UCSD-AML1 (cell line): ENCODE results near the gene CLTB.
"Not testable (repeated sequence)": the region's sequence is repeated elsewhere in the genome, so short reads cannot be mapped to it uniquely, and the experiment has no call there.

Source experiments
- DNase-seq: peaks from one replicate; lab custom pipeline; 2025; ENCODE audit not compliant: unreplicated experiment; lab: John Stamatoyannopoulos, UW

CLTB gene, protein sequence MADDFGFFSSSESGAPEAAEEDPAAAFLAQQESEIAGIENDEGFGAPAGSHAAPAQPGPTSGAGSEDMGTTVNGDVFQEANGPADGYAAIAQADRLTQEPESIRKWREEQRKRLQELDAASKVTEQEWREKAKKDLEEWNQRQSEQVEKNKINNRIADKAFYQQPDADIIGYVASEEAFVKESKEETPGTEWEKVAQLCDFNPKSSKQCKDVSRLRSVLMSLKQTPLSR

GRCh38 chr5:176415952-176416924 is at the start of gene CLTB:
CLTB (minus strand) TSS chr5:176416539; CDS start chr5:176416363, 176 bp downstream.
- DNase-seq: peak; percentile 92

DNA sequence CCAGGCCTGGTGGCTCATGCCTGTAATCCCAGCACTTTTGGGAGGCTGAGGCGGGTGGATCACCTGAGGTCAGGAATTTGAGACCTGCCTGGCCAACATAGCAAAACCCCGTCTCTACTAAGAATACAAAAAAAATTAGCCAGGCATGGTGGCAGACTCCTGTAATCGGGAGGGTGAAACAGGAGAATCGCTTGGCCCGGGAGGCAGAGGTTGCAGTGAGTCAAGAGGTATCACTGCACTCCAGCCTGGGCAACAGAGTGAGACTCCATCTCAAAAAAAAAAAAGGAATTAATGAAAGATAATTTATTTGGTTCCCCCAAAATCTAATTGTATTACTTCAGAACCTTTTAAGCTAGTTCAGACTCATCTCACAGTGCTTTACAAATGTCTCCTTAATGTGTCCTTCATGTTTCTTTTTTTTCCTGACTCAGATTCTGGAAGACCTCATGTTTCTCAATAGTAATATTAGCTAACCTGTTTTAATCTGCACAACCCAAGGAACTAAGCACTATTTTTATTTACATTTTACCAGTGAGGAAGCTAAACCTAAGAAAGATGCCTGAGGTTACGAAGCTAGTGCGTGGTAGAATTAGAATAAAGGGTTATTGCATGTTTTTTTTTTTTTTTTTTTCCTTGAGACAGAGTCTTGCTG is 46.9 kb upstream of the CLTB start:
- no peak for DNase-seq

DNA sequence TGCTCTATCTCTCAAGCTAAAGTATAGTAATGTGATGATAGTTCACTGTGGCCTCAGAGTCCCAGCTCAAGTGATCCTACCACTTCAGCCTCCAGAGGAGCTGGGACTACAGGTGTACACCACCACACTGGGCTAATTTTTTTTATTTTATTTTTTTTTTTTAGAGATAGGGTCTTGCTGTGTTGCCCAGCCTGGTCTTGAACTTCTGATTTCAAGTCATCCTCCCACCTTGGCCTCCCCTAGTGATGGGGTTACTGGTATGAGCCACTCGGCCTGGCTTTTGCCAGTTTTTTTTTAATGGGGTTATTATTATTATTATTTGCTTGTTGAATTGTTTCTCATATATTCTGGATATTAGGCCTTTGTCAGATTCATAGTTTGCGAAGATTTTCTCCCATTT is 45.0 kb upstream of the CLTB start:
- no peak for DNase-seq

GRCh38 chr5:176458904-176459561 is 42.7 kb upstream of the CLTB start:
- no peak for DNase-seq

- no peak for DNase-seq
Measured at GRCh38 chr5:176454724-176455394, 38.5 kb upstream of the CLTB start.

GRCh38 chr5:176450077-176450476 is 33.7 kb upstream of the CLTB start:
- no peak for DNase-seq

GRCh38 chr5:176447978-176448608 is 31.8 kb upstream of the CLTB start, which contains the start of gene FAF2:
FAF2 (plus strand) TSS chr5:176448385; CDS start chr5:176448408, 23 bp downstream.
- DNase-seq: peak; percentile 99

GRCh38 chr5:176447591-176447977 is 31.2 kb upstream of the CLTB start:
- no peak for DNase-seq

GRCh38 chr5:176446884-176447590 is 30.7 kb upstream of the CLTB start:
- peak; percentile 49 for DNase-seq

GRCh38 chr5:176446028-176446665 is 29.8 kb upstream of the CLTB start:
- no peak for DNase-seq

GRCh38 chr5:176444742-176445141 is 28.4 kb upstream of the CLTB start:
- no peak for DNase-seq

DNA sequence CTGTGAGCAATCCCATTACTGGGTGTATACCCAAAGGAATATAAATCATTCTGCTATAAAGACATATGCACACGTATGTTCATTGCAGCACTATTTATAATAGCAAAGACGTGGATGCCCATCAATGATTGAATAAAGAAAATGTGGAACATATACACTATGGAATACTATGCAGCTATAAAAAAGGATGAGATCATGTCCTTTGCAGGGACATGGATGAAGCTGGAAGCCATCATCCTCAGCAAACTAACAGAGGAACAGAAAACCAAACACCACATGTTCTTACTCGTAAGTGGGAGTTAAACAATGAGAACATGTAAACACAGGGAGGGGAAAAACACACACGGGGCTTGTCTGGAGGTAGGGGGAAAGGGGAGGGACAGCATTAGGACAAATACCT is 26.6 kb upstream of the CLTB start:
- not testable (repeated sequence) for DNase-seq

DNA sequence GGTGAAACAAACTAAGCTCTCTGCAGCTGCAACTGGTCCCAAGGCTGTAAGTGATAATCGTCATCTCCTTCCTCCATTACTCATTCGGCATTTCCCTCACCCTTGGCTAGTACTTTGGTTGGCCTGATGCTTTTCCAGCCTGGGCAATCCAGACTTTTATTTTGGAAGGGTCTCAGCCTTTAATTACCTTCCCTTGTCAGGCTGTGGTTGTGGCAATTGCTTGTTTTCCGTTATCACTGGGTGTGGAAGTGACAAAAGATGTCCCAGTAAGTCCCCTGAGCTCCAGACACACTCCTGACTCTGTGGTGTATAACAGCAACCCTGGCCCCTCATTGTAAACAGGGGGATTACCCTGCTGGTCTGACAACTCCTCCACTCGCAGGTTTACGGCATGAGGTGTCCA is 25.6 kb upstream of the CLTB start:
- peak; percentile 20 for DNase-seq

- DNase-seq: no peak
Measured at GRCh38 chr5:176440927-176441706, 24.8 kb upstream of the CLTB start.

GRCh38 chr5:176438959-176439757 is 22.8 kb upstream of the CLTB start:
- DNase-seq: peak; percentile 19

DNA sequence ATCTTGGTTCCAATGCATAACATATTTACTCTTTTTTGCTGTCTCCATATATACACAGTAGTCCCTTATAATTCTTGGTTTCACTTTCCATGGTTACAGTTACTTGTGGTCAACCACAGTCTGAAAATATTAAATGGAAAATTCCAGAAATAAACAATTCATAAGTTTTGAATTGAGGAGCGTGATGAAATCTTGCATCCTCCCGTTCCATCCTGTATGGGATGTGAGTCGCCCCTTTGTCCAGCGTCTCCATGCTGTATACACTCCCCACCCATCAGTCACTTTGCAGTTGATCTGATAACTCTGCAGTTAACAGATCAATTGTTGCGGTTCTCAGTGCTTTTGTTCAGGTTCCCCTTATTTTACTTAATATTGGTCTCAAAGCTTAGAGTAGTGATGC is 20.3 kb upstream of the CLTB start:
- DNase-seq: no peak

GRCh38 chr5:176432707-176433106 is 16.4 kb upstream of the CLTB start:
- no peak for DNase-seq
